ENCODE results near the gene IGLL5.
"Not testable (repeated sequence)": the region's sequence is repeated elsewhere in the genome, so short reads cannot be mapped to it uniquely, and the experiment has no call there.

The IGLL5 gene

DNA sequence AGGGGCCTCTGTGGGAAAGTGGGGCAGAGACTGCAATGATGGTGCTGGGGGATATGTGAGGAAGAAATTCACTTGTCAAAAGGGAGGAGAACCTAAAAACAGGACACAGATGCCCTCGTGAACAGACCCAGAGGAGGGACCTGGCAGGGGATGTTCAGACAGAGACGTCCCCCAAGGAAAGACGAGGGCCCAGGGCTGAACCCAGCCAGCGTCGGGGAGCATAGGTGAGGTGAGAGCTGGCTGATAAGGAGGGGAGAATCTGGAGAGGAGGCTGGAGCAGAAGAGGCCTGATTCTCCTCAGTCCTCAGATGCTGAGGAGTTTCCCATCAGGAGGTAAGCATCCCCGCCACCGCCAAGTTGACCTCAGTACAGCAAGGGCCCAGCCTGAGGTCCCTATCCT, 31.4 kb downstream of the IGLL5 start:
- DNase-seq (ENCODE audit: low read depth): no peak
- TF ChIP-seq CTCF (IDR thresholded peaks at IDR 0.05; ENCODE audit: control insufficient read depth, extremely low read depth, insufficient read depth): no peak
- H3K4me3 ChIP-seq (ENCODE audit: low read depth, low read length): no peak overlapping the region

DNA sequence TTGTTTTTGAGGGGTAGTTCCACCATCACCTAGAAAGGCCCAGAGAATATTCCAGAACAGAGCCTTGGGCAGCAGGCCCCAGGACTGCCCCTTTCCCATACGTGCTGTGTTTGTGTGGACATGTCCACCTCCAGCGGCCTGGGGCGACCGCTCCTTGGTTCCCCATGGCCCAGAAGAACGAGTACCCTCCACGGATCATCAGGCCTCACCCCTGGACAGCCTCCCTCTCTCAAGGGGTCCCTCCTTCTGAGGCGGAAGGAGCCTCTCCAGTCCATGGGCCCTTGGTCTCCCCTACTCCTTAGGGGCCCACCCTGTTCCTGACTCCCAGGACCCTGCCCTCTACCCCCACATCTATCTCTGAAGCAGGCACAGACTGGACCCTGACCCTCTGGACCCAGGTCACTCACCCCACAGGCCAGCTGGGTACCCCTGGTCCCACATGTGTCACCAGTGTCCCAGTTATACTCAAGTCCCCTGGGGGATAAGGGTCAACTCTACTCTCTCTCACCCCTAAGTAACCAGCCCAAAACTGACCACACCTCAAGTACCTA, 32.6 kb downstream of the IGLL5 start:
- TF ChIP-seq CTCF (IDR thresholded peaks at IDR 0.05; ENCODE audit: control insufficient read depth, extremely low read depth, insufficient read depth): no peak
- no peak overlapping the region for H3K4me3 ChIP-seq (ENCODE audit: low read depth, low read length)
- no peak for DNase-seq (ENCODE audit: low read depth)

GRCh38 chr22:22920910-22921550, 33.4 kb downstream of the IGLL5 start:
- TF ChIP-seq CTCF (IDR thresholded peaks at IDR 0.05; ENCODE audit: control insufficient read depth, extremely low read depth, insufficient read depth): no peak
- no peak overlapping the region for H3K4me3 ChIP-seq (ENCODE audit: low read depth, low read length)
- DNase-seq (ENCODE audit: low read depth): no peak

DNA sequence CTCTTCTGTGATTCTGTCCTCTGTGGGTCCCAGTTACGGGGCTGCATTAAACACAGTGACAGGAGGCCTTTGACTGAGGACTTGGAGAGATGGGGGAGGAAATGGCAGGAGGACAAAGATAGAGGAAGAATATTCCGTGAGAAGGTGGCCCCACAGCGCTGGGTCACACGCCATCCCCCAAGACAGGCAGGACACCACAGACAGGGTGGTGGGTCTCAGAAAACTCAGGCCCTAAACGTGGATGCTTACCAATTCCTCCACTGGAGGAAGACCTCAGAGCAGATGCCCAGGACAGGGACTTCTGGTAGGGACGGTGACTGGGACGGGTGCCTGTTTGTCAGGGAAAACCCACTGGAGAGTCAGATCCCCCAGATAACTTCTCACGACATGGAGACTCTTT, 34.0 kb downstream of the IGLL5 start:
- no peak for TF ChIP-seq CTCF (IDR thresholded peaks at IDR 0.05; ENCODE audit: control insufficient read depth, extremely low read depth, insufficient read depth)
- no peak for DNase-seq (ENCODE audit: low read depth)
- no peak overlapping the region for H3K4me3 ChIP-seq (ENCODE audit: low read depth, low read length)

GRCh38 chr22:22922092-22922953, 34.7 kb downstream of the IGLL5 start:
- DNase-seq (ENCODE audit: low read depth): not testable (repeated sequence)

DNA sequence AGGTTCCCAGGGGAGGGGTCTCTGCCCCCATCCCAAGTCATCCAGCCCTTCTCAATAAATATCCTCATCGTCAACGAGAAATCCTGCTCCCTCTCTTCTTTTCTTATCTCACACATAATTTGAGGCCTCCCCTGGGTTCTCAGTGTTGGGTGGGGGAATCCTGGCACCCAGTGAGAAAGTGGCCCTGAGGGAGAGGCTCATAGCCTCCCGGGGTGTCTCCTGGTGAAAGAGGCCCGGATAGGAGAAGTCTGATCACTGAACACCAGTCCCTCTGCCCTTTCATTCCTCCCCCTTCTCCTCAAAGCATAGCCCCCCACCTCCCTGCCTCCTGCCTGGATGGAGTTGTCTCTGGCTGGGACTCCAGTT, 35.3 kb downstream of the IGLL5 start:
- no peak for DNase-seq (ENCODE audit: low read depth)
- TF ChIP-seq CTCF (IDR thresholded peaks at IDR 0.05; ENCODE audit: control insufficient read depth, extremely low read depth, insufficient read depth): no peak
- H3K4me3 ChIP-seq (ENCODE audit: low read depth, low read length): no peak overlapping the region

More at GRCh38 chr22:22922092-22922953, 34.7 kb downstream of the IGLL5 start:
- H3K4me3 ChIP-seq (ENCODE audit: low read depth, low read length): not testable (repeated sequence)

- no peak for DNase-seq (ENCODE audit: low read depth)
- no peak overlapping the region for H3K4me3 ChIP-seq (ENCODE audit: low read depth, low read length)
- no peak for TF ChIP-seq CTCF (IDR thresholded peaks at IDR 0.05; ENCODE audit: control insufficient read depth, extremely low read depth, insufficient read depth)
Measured at GRCh38 chr22:22923379-22923778, 35.8 kb downstream of the IGLL5 start.
